ACHN (cell line): Measurements from ENCODE around the gene MAP4K5.
A peak's percentile ranks its signal among the peaks of the same experiment; 100 is the strongest.

Source experiments
- DNase-seq: peaks from one replicate; pipeline ENCODE4 v3.0.0-alpha.2; 2015
- in situ Hi-C: cut with HindIII; loops from 2 replicates; pipeline ENCODE4 v1.10.0; 2017; ENCODE audit warnings: low sequenced_read_pairs, low pct_ligation_motif_present, low pct_unique_long_range_greater_than_20kb

The MAP4K5 gene

DNA sequence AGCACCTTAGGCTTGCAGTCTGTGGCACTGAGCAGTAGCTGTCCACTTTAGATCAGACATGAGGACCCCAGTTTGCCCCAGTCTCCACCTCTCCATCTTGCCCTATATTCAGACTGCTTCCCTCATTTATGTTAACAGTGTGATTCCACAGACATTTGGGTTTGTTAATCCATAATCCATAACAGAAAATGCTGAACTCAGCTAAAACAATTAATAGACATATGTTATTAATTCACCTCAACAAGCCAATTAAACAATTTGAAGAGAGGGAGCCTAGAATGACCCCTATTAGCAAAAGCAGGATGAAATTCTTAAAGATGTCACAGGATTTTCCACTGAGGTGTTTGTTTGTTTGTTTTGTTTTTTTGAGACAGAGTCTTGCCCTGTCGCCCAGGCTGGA lies 144.8 kb downstream of the MAP4K5 start:
- no peak for DNase-seq
- in situ Hi-C loops, result no loop called here

GRCh38 chr14:50383618-50384225 lies 148.6 kb downstream of the MAP4K5 start:
- in situ Hi-C loops, result no loop called here
- DNase-seq, result no peak

DNA sequence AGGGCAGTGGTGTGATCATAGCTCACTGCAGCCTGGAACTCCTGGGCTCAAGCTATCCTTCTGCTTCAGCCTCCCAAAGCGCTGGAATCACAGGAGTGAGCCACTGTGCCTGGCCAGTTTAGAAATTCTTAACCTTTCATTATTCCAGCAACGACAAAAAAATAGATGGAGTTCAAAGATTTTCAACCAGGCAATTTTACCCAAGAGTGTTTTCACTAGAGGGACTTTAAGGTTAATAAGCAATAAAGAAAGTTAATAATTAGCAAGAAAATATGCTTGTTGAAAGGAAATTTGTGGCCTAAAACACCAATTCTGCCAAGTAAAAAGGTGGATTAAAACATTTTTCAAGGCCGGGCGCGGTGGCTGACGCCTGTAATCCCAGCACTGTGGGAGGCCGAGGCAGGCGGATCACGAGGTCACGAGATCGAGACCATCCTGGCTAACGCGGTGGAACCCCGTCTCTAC lies 150.5 kb downstream of the MAP4K5 start:
- DNase-seq, result peak; percentile 69
- in situ Hi-C loops, result no loop called here

DNA sequence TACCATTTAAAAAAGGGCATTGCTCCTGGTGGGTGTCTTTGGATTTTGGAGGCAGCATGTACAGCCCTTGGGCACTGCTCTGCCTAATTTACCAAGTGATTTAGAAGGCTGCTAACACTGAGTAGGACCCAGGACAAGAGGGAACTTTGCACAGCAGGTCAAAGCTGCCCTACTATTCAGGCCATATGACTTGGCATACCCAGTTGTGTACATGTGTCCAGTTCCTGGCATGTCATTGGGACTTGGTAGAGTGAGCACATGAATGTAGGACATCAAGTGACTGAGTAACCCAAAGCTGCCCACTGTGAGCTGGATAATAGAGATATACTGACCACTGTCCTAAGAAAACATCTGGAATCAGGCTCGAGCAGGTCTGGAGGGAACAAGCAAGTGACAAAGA lies 151.4 kb downstream of the MAP4K5 start:
- in situ Hi-C loops, result no loop called here
- no peak for DNase-seq

- no peak for DNase-seq
- in situ Hi-C loops, result no loop called here
Observed at GRCh38 chr14:50380455-50380854, 151.9 kb downstream of the MAP4K5 start.

GRCh38 chr14:50379563-50379962 lies 152.8 kb downstream of the MAP4K5 start:
- DNase-seq, result no peak
- in situ Hi-C loops, result no loop called here

DNA sequence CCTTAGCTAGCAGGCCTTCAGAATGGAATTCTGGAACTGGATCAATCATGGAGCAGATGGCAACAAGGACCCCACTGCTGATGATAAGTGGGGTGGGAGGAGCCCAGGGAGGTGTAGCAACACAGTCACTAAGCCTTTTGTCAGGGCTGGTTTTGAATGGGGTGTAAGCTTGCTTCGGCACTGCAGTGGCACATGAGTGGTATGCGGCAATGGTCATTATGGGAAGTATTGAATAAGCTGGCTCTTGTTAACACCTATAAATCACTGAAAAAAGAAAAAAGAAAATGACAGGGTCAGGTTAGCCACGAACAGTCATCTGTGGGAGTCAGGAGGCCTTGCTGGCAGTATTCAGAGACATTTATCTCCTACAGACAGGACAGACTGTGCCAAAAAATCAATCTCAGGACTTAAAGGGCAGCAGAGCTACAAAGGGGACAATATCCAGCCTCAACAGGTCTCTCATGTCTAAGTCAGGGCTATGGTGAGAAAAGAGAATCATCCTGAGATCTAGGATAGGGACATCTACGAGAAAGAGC lies 154.8 kb downstream of the MAP4K5 start:
- no peak for DNase-seq
- in situ Hi-C loops, result no loop called here

GRCh38 chr14:50375760-50376159 lies 156.6 kb downstream of the MAP4K5 start:
- no peak for DNase-seq
- in situ Hi-C loops, result no loop called here

- in situ Hi-C loops, result no loop called here
- no peak for DNase-seq
Observed at GRCh38 chr14:50373959-50374358, 158.4 kb downstream of the MAP4K5 start.

- no peak for DNase-seq
- in situ Hi-C loops, result no loop called here
Observed at GRCh38 chr14:50371546-50371945, 160.8 kb downstream of the MAP4K5 start.
